Common myeloid progenitor, CD34-positive (primary cell): Measurements from ENCODE around the gene TNFRSF19.

Experiments
- CTCF ChIA-PET: fragments of 350-600 bp; sonication (Branson Sonifier 250); formaldehyde crosslinking; loops from one replicate; lab custom pipeline; 2021; ENCODE audit warnings: antibody characterized with exemption; lab: Charles Lee
- POLR2A ChIA-PET: fragments of 350-600 bp; sonication (Branson Sonifier 250); formaldehyde crosslinking; loops from one replicate; lab custom pipeline; 2021; ENCODE audit warnings: antibody characterized with exemption; lab: Charles Lee
- DNase-seq, 3 donors: peaks; one replicate each; pipeline versions ENCODE4 v3.0.0 to v3.0.0-alpha.2; 2013
- H3K27ac ChIP-seq, 2 experiments: 1 replicate in 1 of 2; 2 replicates in 1 of 2; pipeline ENCODE4 v1.7.0; 2013; ENCODE audit warnings: inconsistent platforms in 2 of 2, low read length in 2 of 2, mild to moderate bottlenecking in 2 of 2, low read depth in 1 of 2, moderate library complexity in 1 of 2; ENCODE audit not compliant: severe bottlenecking in 2 of 2, insufficient read depth in 1 of 2, poor library complexity in 1 of 2
- H3K27me3 ChIP-seq, 5 experiments: replicated peaks in 2 of 5; 1 replicate in 3 of 5; 2 replicates in 2 of 5; pipeline versions ENCODE4 v1.6.1 to v1.7.0; 2013; ENCODE audit warnings: low read length in 4 of 5, mild to moderate bottlenecking in 2 of 5, moderate library complexity in 2 of 5, inconsistent platforms in 1 of 5; ENCODE audit not compliant: insufficient read depth in 5 of 5, control insufficient read depth in 4 of 5
- H3K36me3 ChIP-seq, 4 experiments: 1 replicate in 2 of 4; 2 replicates in 2 of 4; pipeline versions ENCODE4 v1.6.1 to v1.7.0; 2013; ENCODE audit warnings: low read length in 3 of 4, control low read depth in 1 of 4, mild to moderate bottlenecking in 1 of 4; ENCODE audit not compliant: control insufficient read depth in 4 of 4, insufficient read depth in 4 of 4
- H3K4me1 ChIP-seq, 4 experiments: 1 replicate in 3 of 4; 2 replicates in 1 of 4; pipeline versions ENCODE4 v1.6.1 to v1.7.1; 2013; ENCODE audit warnings: low read length in 3 of 4, mild to moderate bottlenecking in 3 of 4, control low read depth in 1 of 4, inconsistent platforms in 1 of 4, moderate library complexity in 1 of 4; ENCODE audit not compliant: control insufficient read depth in 4 of 4, insufficient read depth in 4 of 4; ENCODE audit errors: control extremely low read depth in 1 of 4
- H3K4me3 ChIP-seq, 7 experiments: 1 replicate in 4 of 7; 2 replicates in 3 of 7; pipeline versions ENCODE4 v1.5.1 to v1.7.0; 2013; ENCODE audit warnings: mild to moderate bottlenecking in 7 of 7, low read length in 6 of 7, moderate library complexity in 6 of 7, inconsistent platforms in 2 of 7, low read depth in 2 of 7, control low read depth in 1 of 7; ENCODE audit not compliant: insufficient read depth in 4 of 7, control insufficient read depth in 1 of 7; ENCODE audit errors: extremely low read depth in 1 of 7
- H3K9me3 ChIP-seq, 5 experiments: 1 replicate in 4 of 5; 2 replicates in 1 of 5; pipeline versions ENCODE4 v1.6.1 to v1.7.1; 2013; ENCODE audit warnings: low read length in 4 of 5, mild to moderate bottlenecking in 2 of 5, inconsistent platforms in 1 of 5, low read depth in 1 of 5, moderate library complexity in 1 of 5; ENCODE audit not compliant: control insufficient read depth in 4 of 5, insufficient read depth in 2 of 5; ENCODE audit errors: control extremely low read depth in 1 of 5
- WGBS: methylation state at CpG from one replicate; pipeline ENCODE4 v1.1.5; 2013; ENCODE audit not compliant: insufficient coverage; 5-methylcytosine and 5-hydroxymethylcytosine counted together

TNFRSF19 gene

GRCh38 chr13:23690668-23691067 is 120.5 kb downstream of the TNFRSF19 start:
- 100% methylated on average over 3 of the region's 3 CpGs for whole genome bisulfite sequencing
- ChIA-PET CTCF (interaction anchor here (0.9 kb wide), 1 partner anchor 10 kb away, joined by 3 read pairs; no protein-coding TSS in a partner anchor), POLR2A (no interaction called here)
- Histone ChIP-seq H3K9me3 (peaks cover 0 to under 1% (median 0%) of the 10 kb centered on the region in 5 experiments), H3K4me3 (no peak overlapping the region), H3K36me3 (no peaks in the 10 kb centered on the region), H3K4me1 (peaks cover 0 to 5% (median 2%) of the 10 kb centered on the region in 4 experiments), H3K27ac (no peak overlapping the region), H3K27me3 (no peaks in the 10 kb centered on the region)
- DNase-seq: no peak

GRCh38 chr13:23692816-23693215 is 122.6 kb downstream of the TNFRSF19 start:
- CTCF ChIA-PET: no interaction called here
- Histone ChIP-seq H3K36me3 (no peaks in the 10 kb centered on the region), H3K27ac (no peak overlapping the region), H3K27me3 (no peaks in the 10 kb centered on the region), H3K4me3 (no peak overlapping the region), H3K4me1 (peaks cover 0 to 11% (median 5%) of the 10 kb centered on the region in 4 experiments), H3K9me3 (no peaks in the 10 kb centered on the region)
- no peak for DNase-seq
- POLR2A ChIA-PET: no interaction called here
- WGBS: no CpG with 5 or more reads among the region's 3 CpGs

GRCh38 chr13:23695196-23695595 is 125.0 kb downstream of the TNFRSF19 start:
- no peak for DNase-seq
- Histone ChIP-seq H3K27ac (no peak overlapping the region), H3K9me3 (no peaks in the 10 kb centered on the region), H3K4me1 (peaks cover 0 to 11% (median 5%) of the 10 kb centered on the region in 4 experiments), H3K4me3 (peak overlapping the region in 4 of 7 experiments; percentile 15 to 51 (median 45)), H3K36me3 (no peaks in the 10 kb centered on the region), H3K27me3 (no peaks in the 10 kb centered on the region)
- WGBS: 79% methylated on average over 28 of the region's 28 CpGs
- ChIA-PET CTCF (no interaction called here), POLR2A (no interaction called here)

- H3K4me1 ChIP-seq: peaks cover 0 to 11% (median 5%) of the 10 kb centered on the region in 4 experiments
- WGBS: 30% methylated on average over 36 of the region's 46 CpGs
- H3K9me3 ChIP-seq: no peaks in the 10 kb centered on the region
- DNase-seq: peak; percentile 51 to 83 (median 75)
- peak overlapping the region in 1 of 2 experiments; percentile 25 for H3K27ac ChIP-seq
- ChIA-PET CTCF (no interaction called here), POLR2A (no interaction called here)
- no peaks in the 10 kb centered on the region for H3K27me3 ChIP-seq
- no peaks in the 10 kb centered on the region for H3K36me3 ChIP-seq
- H3K4me3 ChIP-seq: peak overlapping the region in 5 of 7 experiments; percentile 5 to 51 (median 45)
Observed at GRCh38 chr13:23695711-23696464, 125.7 kb downstream of the TNFRSF19 start.

DNA sequence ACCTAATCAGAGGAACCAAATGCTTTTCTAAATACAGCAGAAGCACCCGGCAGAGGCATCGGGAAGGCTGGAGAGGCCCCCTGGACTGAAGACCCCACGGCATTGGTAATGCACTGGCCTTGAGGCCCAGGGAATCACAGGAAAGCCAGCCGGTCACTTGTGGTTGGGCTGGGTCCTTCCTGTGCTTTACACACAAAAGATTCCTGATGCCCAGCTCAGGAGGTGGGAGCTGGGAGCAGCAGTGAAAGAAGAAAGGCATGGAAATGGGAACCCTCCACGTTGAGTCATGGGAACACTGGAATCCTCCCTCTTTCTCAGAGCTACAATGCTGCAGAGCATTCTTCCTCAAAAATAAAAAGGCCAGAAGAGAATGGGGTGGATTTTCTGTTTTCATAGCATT is 126.4 kb downstream of the TNFRSF19 start:
- H3K27me3 ChIP-seq: no peaks in the 10 kb centered on the region
- H3K36me3 ChIP-seq: no peaks in the 10 kb centered on the region
- no peaks in the 10 kb centered on the region for H3K9me3 ChIP-seq
- CTCF ChIA-PET: no interaction called here
- H3K27ac ChIP-seq: no peak overlapping the region
- POLR2A ChIA-PET: no interaction called here
- no peak for DNase-seq
- peaks cover 0 to 11% (median 5%) of the 10 kb centered on the region in 4 experiments for H3K4me1 ChIP-seq
- 92% methylated on average over 5 of the region's 5 CpGs for WGBS
- H3K4me3 ChIP-seq: no peak overlapping the region

DNA sequence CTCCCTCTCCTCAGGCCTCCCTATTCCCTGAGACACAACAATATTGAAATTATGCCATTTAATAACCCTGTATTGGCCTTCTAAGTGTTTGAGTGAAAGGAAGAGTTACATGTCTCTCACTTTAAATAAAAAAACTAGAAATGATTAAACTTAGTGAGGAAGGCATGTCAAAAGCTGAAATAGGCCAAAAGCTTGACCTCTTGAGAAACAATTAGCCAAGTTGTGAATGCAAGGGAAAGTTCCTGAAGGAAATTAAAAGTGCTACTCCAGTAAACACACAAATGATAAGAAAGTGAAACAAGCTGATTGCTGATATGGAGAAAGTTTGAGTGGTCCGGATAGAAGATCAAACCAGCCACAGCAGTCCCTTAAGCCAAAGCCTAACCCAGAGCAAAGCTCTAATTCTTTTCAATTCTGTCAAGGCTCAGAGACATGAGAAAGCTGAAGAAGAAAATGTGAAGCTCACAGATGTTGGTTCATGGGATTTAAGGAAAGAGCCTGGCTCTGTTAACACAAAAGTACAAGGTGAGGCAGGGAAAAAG is 127.6 kb downstream of the TNFRSF19 start:
- H3K27ac ChIP-seq: no peak overlapping the region
- H3K36me3 ChIP-seq: no peaks in the 10 kb centered on the region
- no peak for DNase-seq
- H3K9me3 ChIP-seq: no peaks in the 10 kb centered on the region
- H3K27me3 ChIP-seq: no peaks in the 10 kb centered on the region
- peaks cover 0 to 11% (median 5%) of the 10 kb centered on the region in 4 experiments for H3K4me1 ChIP-seq
- ChIA-PET CTCF (interaction anchor here (1.2 kb wide), 1 partner anchor 14 kb away, joined by 5 read pairs; no protein-coding TSS in a partner anchor), POLR2A (no interaction called here)
- H3K4me3 ChIP-seq: no peak overlapping the region
- WGBS: 100% methylated on average over 1 of the region's 1 CpG

GRCh38 chr13:23699271-23699670 is 129.1 kb downstream of the TNFRSF19 start:
- H3K27me3 ChIP-seq: no peaks in the 10 kb centered on the region
- CTCF ChIA-PET: interaction anchor here (1.2 kb wide), 1 partner anchor 13 kb away, joined by 5 read pairs; no protein-coding TSS in a partner anchor
- 95% methylated on average over 2 of the region's 2 CpGs for WGBS
- H3K9me3 ChIP-seq: no peaks in the 10 kb centered on the region
- no peak for DNase-seq
- H3K27ac ChIP-seq: no peak overlapping the region
- peaks cover 0 to 11% (median 5%) of the 10 kb centered on the region in 4 experiments for H3K4me1 ChIP-seq
- no peaks in the 10 kb centered on the region for H3K36me3 ChIP-seq
- POLR2A ChIA-PET: no interaction called here
- no peak overlapping the region for H3K4me3 ChIP-seq
